Testis (tissue), 3 donors: Measurements from ENCODE around the gene FXYD3. TPM values are rescaled to one million over a fixed set of nuclear protein-coding genes. Genes with fewer than 3 reads are reported as not detected.

ENCODE experiments used
- DNase-seq: peaks from one replicate; pipeline ENCODE4 v3.0.0-alpha.2; 2019
- H3K27ac ChIP-seq, 2 donors: fragments of 200-600 bp; sonication (generic); one replicate each; pipeline ENCODE4 v1.5.1; 2019
- H3K27me3 ChIP-seq: fragments of 200-600 bp; sonication (generic); one replicate; pipeline ENCODE4 v1.5.1; 2019
- H3K36me3 ChIP-seq: fragments of 200-600 bp; sonication (generic); one replicate; pipeline ENCODE4 v1.5.1; 2017; ENCODE audit warnings: low read depth; ENCODE audit errors: missing control alignments
- H3K4me1 ChIP-seq: fragments of 200-600 bp; sonication (generic); one replicate; pipeline ENCODE4 v1.5.1; 2019
- H3K4me3 ChIP-seq, 2 donors: fragments of 200-600 bp; sonication (generic); one replicate each; pipeline ENCODE4 v1.5.1; 2017 to 2019
- H3K9me3 ChIP-seq: fragments of 200-600 bp; sonication (generic); one replicate; pipeline ENCODE4 v1.5.1; 2017
- CTCF ChIP-seq, 3 experiments: fragments of 450-650 bp in 2 of 3; fragments of 200-600 bp in 1 of 3; sonication (generic) in 1 of 3; IDR thresholded peaks; one replicate each; pipeline ENCODE4 v1.5.1; 2016 to 2019; ENCODE audit warnings: antibody characterized with exemption in 3 of 3, mild to moderate bottlenecking in 2 of 3, moderate library complexity in 1 of 3
- POLR2A ChIP-seq: fragments of 450-650 bp; IDR thresholded peaks from one replicate; pipeline ENCODE4 v1.6.1; 2017; ENCODE audit warnings: antibody characterized with exemption, mild to moderate bottlenecking, moderate library complexity
- WGBS, 2 donors: methylation state at CpG; one replicate each; pipeline ENCODE4 v1.1.5; 2018; 5-methylcytosine and 5-hydroxymethylcytosine counted together
- intact Hi-C: fragments of 100-400 bp; cut with DNase I; formaldehyde crosslinking; loops from one replicate; pipeline ENCODE4 v1.15.1; 2023; ENCODE audit warnings: low total_unique reads
- polyA plus RNA-seq: library from polyadenylated mRNA; stranded (reverse); fragments of 350-450 nt; fragmentation: Illumina TruSeq; extraction: RNeasy Lipid Tissue Mini Kit (QIAGEN cat#74804); gene quantifications from one replicate; pipeline ENCODE4 v1.2.3, GENCODE V29; 2014; ENCODE audit warnings: low read depth, low replicate concordance; ENCODE audit not compliant: insufficient read depth
- total RNA-seq, 2 donors: library from RNA; depleted of rRNA; stranded (reverse); fragments of >200 nt; gene quantifications; one replicate each; pipeline ENCODE4 v1.2.3, GENCODE V29; 2016

Gene FXYD3
- total and polyA plus RNA-seq, 3 donors from 2014 or later, result 2.6 TPM; not detected in 2

- no peaks in the 10 kb centered on the region for H3K4me1 ChIP-seq
- H3K4me3 ChIP-seq, result no peak overlapping the region
- H3K36me3 ChIP-seq, result no peaks in the 10 kb centered on the region
- WGBS, 2 donors, result 90 to 93% methylated on average over 17 to 21 of the region's 21 CpGs
- H3K27ac ChIP-seq, result no peak overlapping the region
- DNase-seq, result no peak
- no peak for TF ChIP-seq CTCF (IDR thresholded peaks at IDR 0.05)
- intact Hi-C loops, result no loop called here
- H3K27me3 ChIP-seq, result no peaks in the 10 kb centered on the region
- no peaks in the 10 kb centered on the region for H3K9me3 ChIP-seq
Observed at GRCh38 chr19:35075202-35076025, 40.2 kb upstream of the FXYD3 start.

- no peak overlapping the region for H3K4me3 ChIP-seq
- no peaks in the 10 kb centered on the region for H3K9me3 ChIP-seq
- H3K36me3 ChIP-seq, result no peaks in the 10 kb centered on the region
- H3K4me1 ChIP-seq, result no peaks in the 10 kb centered on the region
- intact Hi-C loops, result no loop called here
- DNase-seq, result no peak
- no peaks in the 10 kb centered on the region for H3K27me3 ChIP-seq
- WGBS, 2 donors, result 93 to 100% methylated on average over 3 to 6 of the region's 6 CpGs
- TF ChIP-seq POLR2A, result no peak
- no peak overlapping the region for H3K27ac ChIP-seq
Observed at GRCh38 chr19:35076026-35076370, 39.6 kb upstream of the FXYD3 start.

- intact Hi-C loops, result no loop called here
- no peak overlapping the region for H3K27ac ChIP-seq
- DNase-seq, result no peak
Observed at GRCh38 chr19:35076657-35077056, 39.0 kb upstream of the FXYD3 start.

GRCh38 chr19:35077411-35078223 is 38.0 kb upstream of the FXYD3 start:
- no peak overlapping the region for H3K4me3 ChIP-seq
- H3K36me3 ChIP-seq, result no peaks in the 10 kb centered on the region
- H3K27ac ChIP-seq, result no peak overlapping the region
- intact Hi-C loops, result no loop called here
- no peaks in the 10 kb centered on the region for H3K4me1 ChIP-seq
- TF ChIP-seq POLR2A (no peak), CTCF (IDR thresholded peaks at IDR 0.05) (no peak)
- no peaks in the 10 kb centered on the region for H3K9me3 ChIP-seq
- no peaks in the 10 kb centered on the region for H3K27me3 ChIP-seq
- DNase-seq, result no peak
- 93 to 95% methylated on average over 17 of the region's 17 CpGs for WGBS, 2 donors

More at GRCh38 chr19:35076657-35077056, 39.0 kb upstream of the FXYD3 start:
- no peak for TF ChIP-seq POLR2A
- no peak for TF ChIP-seq CTCF (IDR thresholded peaks at IDR 0.05)
- 80 to 93% methylated on average over 1 to 8 of the region's 8 CpGs for WGBS, 2 donors
- Histone ChIP-seq H3K4me3 (no peak overlapping the region), H3K9me3 (no peaks in the 10 kb centered on the region), H3K4me1 (no peaks in the 10 kb centered on the region), H3K27me3 (no peaks in the 10 kb centered on the region), H3K36me3 (no peaks in the 10 kb centered on the region)

GRCh38 chr19:35079826-35080225 is 35.8 kb upstream of the FXYD3 start:
- DNase-seq, result no peak
- intact Hi-C loops, result no loop called here

More at GRCh38 chr19:35079826-35080225, 35.8 kb upstream of the FXYD3 start:
- H3K36me3 ChIP-seq, result no peaks in the 10 kb centered on the region
- no peaks in the 10 kb centered on the region for H3K9me3 ChIP-seq
- WGBS, 2 donors, result 73 to 91% methylated on average over 3 to 14 of the region's 14 CpGs
- no peak overlapping the region for H3K27ac ChIP-seq
- no peaks in the 10 kb centered on the region for H3K4me1 ChIP-seq
- no peak overlapping the region for H3K4me3 ChIP-seq
- no peak for TF ChIP-seq CTCF (IDR thresholded peaks at IDR 0.05)
- no peak for TF ChIP-seq POLR2A
- H3K27me3 ChIP-seq, result no peaks in the 10 kb centered on the region
